ENCODE results near the gene SCYGR4.

DNA sequence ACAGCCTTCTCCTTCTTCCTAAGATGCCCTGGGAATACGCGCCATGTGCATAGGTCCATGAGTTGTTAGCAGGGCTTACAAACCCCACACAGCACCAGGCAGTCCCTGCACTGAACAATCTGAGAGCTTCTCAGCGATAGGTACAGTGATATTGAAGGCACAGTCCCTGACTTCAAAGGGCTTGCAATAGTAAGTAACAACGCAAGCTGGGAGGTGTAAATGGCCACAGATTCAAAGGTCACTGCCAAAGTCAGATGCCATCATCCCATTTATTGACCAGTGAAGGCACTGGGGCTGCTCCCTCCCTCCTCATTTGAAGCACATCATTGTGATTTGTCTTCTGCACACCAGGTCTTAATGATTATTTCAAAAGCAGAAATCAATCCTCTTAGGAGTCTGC lies 2.1 kb upstream of the SCYGR4 start:
- TF ChIP-seq, protein P1, sequence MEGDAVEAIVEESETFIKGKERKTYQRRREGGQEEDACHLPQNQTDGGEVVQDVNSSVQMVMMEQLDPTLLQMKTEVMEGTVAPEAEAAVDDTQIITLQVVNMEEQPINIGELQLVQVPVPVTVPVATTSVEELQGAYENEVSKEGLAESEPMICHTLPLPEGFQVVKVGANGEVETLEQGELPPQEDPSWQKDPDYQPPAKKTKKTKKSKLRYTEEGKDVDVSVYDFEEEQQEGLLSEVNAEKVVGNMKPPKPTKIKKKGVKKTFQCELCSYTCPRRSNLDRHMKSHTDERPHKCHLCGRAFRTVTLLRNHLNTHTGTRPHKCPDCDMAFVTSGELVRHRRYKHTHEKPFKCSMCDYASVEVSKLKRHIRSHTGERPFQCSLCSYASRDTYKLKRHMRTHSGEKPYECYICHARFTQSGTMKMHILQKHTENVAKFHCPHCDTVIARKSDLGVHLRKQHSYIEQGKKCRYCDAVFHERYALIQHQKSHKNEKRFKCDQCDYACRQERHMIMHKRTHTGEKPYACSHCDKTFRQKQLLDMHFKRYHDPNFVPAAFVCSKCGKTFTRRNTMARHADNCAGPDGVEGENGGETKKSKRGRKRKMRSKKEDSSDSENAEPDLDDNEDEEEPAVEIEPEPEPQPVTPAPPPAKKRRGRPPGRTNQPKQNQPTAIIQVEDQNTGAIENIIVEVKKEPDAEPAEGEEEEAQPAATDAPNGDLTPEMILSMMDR (IDR thresholded peaks at IDR 0.05 in 8 of 11, conservative IDR thresholded peaks at IDR 0.05 in 3 of 11), result no peak
- TF ChIP-seq POLR2AphosphoS5 (IDR thresholded peaks at IDR 0.05) (no peak), POLR2A (IDR thresholded peaks at IDR 0.05) (no peak)
